Activated CD4-positive, alpha-beta T cell treated with anti-CD3 and anti-CD28 coated beads, Interleukin-2, Interleukin-4, amounts not matched to agents 100 ng/mL and 50 ng/mL, durations not matched to agents 16 hours and 8 hours (primary cell): ENCODE data around the gene CPNE4.
A peak's percentile ranks its signal among the peaks of the same experiment; 100 is the strongest.

Experiments used
- DNase-seq: peaks from one replicate; pipeline ENCODE4 v3.0.0-alpha.2; 2020; ENCODE audit warnings: low spot score

Gene CPNE4

GRCh38 chr3:131532645-131533044 lies 502.2 kb downstream of the CPNE4 start:
- no peak for DNase-seq

GRCh38 chr3:131530843-131531242 lies 504.0 kb downstream of the CPNE4 start:
- no peak for DNase-seq

- no peak for DNase-seq
Observed at GRCh38 chr3:131530388-131530787, 504.4 kb downstream of the CPNE4 start.

- DNase-seq: peak; percentile 22
Observed at GRCh38 chr3:131526801-131527347, 507.9 kb downstream of the CPNE4 start.

- DNase-seq: no peak
Observed at GRCh38 chr3:131518680-131519079, 516.1 kb downstream of the CPNE4 start.

GRCh38 chr3:131505421-131505820 lies 529.4 kb downstream of the CPNE4 start:
- DNase-seq: no peak

- no peak for DNase-seq
Observed at GRCh38 chr3:131503320-131503635, 531.5 kb downstream of the CPNE4 start.

GRCh38 chr3:131502530-131503319 lies 532.1 kb downstream of the CPNE4 start, which contains the start of gene MRPL3:
Gene MRPL3, minus strand, starts transcription at chr3:131502971. Its CDS starts 150 bp downstream, at chr3:131502821.
- DNase-seq: peak; percentile 89

- DNase-seq: no peak
Observed at GRCh38 chr3:131501949-131502348, 532.9 kb downstream of the CPNE4 start.

GRCh38 chr3:131494706-131495105 lies 540.1 kb downstream of the CPNE4 start:
- DNase-seq: no peak

- DNase-seq: no peak
Observed at GRCh38 chr3:131491775-131492174, 543.0 kb downstream of the CPNE4 start.

- no peak for DNase-seq
Observed at GRCh38 chr3:131491084-131491483, 543.7 kb downstream of the CPNE4 start.

GRCh38 chr3:131486545-131486944 lies 548.3 kb downstream of the CPNE4 start:
- peak; percentile 53 for DNase-seq

- no peak for DNase-seq
Observed at GRCh38 chr3:131485119-131485518, 549.7 kb downstream of the CPNE4 start.

- no peak for DNase-seq
Observed at GRCh38 chr3:131484496-131485111, 550.2 kb downstream of the CPNE4 start.
